ENCODE measurements around the gene NOC3L.

GRCh38 chr10:94355841-94356240, 6.9 kb downstream of the NOC3L start:
- TF ChIP-seq CTCF (IDR thresholded peaks at IDR 0.05) (no peak), POLR2A (IDR thresholded peaks at IDR 0.05) (no peak)
